SIG-M5 treated with dmso at 0.1 percent for 504 hours (cell line): ENCODE measurements around the gene PARD3.
"Not testable (repeated sequence)": the region's sequence is repeated elsewhere in the genome, so short reads cannot be mapped to it uniquely, and the experiment has no call there.

Experiments
- DNase-seq: peaks from one replicate; lab custom pipeline; 2025; ENCODE audit not compliant: unreplicated experiment; lab: John Stamatoyannopoulos, UW

PARD3 gene

DNA sequence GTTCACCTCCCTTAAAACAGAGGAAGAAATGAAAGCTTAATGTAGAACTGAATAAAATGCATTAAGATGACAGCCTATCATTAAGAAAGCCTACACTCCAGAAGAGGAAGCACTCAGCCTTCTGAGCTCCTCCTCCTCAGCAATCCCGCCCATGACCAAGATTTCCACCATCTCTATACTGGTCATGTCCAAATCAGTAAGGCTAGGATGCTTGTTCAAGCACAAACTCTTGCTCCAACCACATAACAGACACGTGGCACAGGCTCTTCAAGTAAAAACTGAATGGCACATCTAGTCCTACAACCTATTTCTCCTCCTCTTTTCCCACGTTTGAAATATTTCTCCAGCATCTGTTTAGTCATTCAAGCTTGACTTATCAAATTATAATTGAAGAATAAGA is 454.1 kb downstream of the PARD3 start:
- DNase-seq = peak; percentile 52

DNA sequence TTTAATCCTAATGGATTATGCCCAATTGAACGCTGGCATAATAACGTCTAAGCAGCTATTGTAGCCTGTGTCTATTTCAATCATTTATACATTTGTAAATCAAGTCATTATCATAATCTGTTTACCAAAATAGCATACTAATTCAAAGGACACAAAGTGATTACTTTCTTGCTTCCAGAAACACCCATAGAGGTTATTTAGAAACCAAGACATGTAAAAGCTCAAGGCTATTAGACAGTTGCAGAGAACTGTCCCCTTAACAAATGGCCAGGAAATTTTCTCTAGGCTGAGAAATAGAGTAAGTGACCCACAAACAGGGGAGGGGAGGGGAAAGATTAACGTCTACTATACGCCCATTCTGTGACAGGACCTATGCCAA is 455.7 kb downstream of the PARD3 start:
- DNase-seq = no peak

DNA sequence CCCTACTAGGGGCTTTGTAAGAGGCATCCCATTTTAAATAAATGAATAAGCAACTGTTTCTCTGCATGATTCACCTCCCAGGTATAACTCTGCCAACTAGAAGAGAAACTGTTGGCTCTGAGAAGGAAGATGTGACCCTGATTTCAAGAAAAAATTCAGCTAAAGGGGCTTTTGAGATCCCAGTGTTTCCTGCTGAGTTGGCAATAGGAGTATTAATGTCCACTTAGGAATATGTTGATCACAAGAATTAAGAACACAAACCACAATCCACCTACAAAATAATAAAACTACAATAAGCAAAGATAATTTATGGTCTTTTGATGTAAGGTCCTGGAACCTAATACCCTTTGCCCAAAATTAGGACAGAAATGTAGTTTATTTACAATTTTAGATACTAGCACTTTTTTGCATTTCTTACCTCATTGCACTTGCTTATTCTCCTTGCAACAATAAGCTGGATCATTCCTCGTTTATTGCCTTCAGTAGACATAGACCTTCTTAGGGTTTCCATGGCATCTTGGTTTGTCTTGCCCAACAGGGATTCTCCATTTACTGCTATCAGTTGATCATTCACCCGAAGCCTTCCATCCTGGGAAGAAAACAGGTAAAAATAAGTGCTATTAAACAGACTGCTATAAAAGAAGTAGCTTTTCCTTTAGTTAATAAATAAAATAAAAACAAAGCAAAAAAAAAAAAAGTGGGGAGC is 456.2 kb downstream of the PARD3 start:
- no peak for DNase-seq

DNA sequence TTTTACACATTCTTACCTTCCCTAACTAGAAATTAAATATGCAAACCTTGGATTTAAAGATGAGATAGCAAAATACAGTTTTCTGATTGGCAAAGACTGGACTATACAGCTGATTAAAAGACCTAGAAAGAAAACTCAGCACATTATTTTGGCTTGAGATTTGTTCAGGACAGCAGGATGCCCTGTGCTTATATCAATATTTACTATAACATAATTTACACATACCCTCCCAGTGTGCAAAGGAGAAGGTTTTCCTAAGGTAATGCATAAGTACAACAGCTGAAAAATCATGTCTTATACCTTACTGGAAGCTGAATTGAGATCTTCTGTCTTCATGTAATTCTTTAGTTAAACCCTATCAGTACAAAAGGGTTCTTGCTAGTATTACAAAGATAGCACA is 458.6 kb downstream of the PARD3 start:
- no peak for DNase-seq

DNA sequence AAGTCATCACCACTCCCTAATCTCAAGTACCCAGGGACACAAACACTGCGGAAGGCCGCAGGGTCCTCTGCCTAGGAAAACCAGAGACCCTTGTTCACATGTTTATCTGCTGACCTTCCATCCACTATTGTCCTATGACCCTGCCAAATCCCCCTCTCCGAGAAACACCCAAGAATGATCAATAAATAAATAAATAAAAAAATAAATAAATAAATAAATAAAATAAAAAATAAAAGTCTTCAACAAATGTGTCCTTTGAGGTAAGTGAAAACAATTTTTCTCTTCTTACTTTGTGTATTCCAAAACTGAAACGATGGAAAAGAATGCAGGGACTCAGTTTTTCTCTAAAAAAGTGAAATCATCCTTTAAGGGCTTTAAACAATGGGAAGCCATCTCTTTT is 461.6 kb downstream of the PARD3 start:
- DNase-seq = not testable (repeated sequence)

DNA sequence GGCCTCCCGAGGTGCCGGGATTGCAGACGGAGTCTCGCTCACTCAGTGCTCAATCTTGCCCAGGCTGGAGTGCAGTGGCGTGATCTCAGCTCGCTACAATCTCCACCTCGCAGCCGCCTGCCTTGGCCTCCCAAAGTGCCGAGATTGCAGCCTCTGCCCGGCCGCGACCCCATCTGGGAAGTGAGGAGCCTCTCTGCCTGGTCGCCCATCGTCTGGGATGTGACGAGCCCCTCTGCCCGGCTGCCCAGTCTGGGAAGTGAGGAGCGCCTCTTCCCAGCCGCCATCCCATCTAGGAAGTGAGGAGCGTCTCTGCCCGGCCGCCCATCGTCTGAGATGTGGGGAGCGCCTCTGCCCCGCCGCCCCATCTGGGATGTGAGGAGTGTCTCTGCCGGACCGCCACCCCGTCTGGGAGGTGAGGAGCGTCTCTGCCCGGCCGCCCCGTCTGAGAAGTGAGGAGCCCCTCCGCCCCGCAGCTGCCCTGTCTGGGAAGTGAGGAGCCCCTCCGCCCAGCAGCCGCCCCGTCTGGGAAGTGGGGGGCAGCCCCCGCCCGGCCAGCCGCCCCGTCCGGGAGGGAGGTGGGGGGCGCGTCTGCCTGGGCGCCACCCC is 462.4 kb downstream of the PARD3 start:
- DNase-seq = not testable (repeated sequence)

DNA sequence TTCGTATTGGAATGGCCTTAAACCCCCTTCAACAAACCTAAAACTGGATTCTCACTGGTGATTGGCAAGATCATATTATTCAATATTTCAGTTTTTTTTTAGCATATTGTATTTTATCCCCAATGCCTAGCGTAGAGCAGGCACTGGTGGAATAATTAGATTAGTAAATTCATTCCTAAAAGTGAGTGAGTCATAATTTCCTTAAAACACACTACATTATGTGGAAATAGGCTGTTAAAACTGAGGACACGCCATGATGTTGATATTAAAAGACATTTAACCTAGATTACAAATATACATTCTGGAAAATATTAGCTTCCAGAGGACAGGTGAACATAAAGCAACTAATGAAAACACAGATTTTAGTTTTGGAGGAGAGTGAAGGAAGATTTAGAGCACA is 463.9 kb downstream of the PARD3 start:
- DNase-seq = no peak

DNA sequence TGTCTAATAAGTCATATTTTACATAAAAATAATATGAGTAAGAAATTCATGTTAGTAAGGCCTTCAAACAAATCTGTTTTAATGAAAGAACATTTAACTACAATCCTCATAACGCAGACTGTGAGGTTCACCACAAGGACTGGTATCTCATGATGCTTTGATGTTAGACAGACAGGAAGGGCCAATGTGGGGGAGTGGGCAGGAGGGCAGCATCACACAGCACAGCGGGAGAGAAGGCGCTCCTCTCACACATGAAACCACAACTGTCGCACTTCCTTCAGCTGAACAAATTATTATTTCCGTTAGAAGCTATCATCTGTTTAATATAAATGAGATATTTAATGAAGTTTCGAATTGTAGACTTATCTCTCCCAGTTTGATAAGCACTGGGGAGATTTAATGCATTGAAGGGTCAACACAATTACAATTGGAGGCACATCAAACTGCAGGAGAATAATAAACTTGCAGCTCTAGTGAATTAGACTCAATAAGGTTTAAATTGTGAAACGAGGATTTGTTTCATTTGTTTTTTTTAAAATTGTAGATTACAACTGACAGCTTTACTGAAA is 466.1 kb downstream of the PARD3 start:
- DNase-seq = no peak

DNA sequence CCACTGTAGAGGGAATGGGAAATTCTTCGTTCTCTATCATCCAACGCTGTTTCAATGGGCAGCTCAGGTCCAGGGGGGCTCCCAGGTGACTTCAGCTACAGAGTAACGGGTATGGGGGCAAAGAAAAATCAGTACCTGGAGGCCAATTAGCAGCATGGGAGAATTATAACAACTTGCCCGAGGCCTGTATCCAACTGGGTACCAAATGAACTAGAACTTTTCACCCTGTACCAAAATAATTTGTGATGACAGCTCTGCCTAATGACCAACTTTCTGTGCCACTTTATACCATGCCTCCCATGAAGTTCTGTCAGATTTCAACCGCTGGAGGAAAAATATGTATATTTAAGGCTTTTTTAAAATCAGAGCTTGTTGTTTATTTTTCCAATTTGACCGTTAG is 467.1 kb downstream of the PARD3 start:
- DNase-seq = no peak

DNA sequence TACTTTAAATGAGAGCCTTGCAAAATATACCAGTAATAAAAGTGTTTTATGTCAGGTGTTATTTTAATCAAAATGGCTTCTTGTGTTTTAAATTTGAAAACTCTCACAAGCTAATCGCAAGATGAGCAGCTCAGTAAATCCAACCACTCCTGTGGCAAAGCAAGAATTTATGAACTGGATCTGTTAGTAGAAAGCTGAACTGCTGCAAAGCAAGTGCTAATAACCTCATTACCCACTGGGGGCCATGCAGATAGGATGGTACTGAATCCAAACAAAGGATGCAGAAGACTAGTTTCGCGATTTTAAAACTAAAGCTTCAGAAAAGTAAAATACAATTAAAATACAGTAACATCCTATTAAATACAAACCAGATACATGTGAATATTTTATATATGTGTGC is 468.0 kb downstream of the PARD3 start:
- DNase-seq = no peak

DNA sequence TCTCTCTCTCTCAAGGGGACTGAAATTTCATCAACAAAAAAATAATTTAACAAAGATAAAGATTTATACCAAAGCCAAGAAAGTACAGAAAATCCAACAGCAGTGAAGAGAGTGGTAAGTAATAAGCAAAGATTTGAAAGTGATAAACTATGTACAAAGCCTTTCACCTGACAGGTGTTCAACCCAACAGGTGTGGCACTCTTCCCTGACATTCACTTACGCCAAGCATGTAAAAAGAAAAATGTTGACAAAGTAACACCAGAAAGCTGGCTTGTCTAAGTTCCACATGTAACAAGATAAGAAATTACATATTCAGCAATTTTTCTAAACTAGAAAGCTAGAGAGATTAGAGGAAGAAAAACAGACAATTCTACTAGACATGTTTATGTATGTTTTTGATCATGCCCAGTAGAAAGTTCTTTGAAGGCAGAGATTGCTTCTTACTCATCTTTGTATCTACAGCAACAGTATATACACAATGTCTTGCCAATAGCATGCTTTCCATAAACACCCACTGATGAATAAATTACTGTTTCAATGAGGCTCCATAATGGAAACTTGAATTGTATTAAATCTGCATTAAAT is 468.5 kb downstream of the PARD3 start:
- DNase-seq = no peak

DNA sequence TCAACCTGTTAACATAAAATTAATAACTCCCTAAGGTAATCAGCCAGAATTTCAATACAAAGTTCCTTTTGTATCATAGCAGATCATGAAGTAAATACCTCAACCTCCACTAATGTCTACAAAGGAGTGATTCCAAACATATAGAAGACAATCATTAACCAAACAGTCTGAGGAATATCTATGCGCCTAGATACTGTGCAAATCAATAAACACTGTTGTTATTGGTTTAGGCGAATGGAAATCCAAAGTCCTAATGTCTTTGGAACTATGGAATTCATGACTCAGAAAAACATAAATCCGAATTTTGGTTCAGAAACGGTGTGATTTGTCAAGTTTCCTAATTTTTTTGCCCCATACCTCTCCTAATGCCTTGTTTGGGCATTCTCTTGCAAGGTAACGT is 469.7 kb downstream of the PARD3 start:
- no peak for DNase-seq

DNA sequence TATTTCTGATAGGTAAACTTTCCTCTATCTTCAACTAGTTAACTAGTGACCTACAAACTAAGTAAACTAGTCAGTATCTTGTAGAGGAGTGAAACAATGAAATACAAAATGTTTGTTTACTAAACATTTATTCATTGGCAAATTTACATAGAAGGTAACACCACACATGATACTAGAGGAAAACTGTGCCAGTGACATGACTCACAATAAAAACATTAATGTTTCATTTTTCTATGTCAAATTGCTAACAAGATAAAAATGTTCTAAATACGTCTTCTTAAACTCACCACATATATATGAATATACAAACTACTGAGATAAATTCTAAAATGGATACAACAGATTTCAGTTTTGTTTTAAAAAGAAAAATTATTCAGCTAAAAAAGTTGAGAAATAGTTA is 471.3 kb downstream of the PARD3 start:
- no peak for DNase-seq

DNA sequence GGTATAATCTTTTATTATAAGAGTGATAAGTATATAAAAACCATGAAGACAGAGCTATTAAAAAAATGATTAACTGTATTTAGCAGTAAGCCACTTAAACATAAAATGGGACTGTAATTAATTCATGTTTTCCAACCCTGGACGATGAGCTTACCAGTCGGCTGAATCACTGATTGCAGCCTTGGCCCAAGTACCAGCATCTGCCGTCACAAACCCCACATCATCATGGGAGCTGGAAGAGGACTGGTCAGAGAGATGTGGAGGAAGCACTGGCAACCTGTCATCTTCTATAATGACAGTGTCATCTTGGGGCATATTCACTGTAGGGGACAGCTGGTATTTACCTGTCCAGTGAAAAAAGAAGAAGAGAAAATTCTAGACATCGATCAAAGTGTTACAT is 473.6 kb downstream of the PARD3 start:
- DNase-seq = no peak

DNA sequence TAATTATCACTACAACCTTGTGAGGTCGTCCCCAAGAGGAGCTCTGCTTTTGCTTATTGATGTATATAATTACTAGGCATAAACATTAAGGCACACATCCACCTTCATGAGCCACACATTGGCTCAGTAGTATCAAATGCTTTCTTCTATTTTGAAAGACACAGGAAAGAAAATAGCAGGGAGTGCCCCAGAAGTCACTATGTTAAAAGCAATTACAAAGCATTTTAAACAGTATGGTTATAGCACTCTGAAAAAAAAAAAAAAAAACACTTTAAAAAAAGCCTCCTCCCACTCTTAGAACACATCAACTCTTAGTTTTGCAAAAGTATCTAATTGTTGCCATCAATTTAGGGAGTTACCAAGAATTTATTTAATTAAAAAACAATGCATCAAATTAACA is 474.2 kb downstream of the PARD3 start:
- DNase-seq = no peak

DNA sequence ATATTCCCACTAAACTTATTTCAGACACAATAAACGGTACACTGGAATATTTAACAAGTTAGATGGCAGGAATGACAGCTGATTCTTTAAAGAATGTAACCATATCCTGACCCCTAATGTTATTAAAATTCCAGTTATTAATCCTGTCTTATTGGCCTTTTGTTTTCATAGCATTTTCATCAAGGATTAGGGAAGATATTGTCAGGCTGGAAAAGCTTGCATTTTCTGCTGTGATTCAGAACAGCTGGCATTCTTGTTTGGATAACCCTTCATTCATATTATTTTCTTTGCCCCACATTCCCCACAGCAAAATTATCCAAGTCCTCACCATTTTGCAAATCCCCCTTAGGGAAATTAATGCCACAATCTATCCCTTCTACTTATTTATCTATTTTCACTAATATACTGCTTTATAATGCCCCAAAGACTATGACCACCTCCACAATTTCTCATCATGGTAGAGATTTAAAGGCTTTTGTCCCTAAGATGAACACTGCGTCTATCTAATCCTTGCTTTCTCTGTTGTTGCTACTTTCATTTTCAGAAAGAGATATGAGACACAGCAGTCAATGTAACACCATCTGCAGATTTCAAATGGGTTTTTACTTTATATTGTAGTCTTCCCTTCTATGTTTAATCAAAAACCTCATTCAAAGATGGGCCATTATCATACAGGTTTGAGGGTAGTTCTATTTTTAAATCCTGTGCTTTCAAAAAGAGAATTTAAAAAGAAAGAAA is 475.1 kb downstream of the PARD3 start:
- no peak for DNase-seq

DNA sequence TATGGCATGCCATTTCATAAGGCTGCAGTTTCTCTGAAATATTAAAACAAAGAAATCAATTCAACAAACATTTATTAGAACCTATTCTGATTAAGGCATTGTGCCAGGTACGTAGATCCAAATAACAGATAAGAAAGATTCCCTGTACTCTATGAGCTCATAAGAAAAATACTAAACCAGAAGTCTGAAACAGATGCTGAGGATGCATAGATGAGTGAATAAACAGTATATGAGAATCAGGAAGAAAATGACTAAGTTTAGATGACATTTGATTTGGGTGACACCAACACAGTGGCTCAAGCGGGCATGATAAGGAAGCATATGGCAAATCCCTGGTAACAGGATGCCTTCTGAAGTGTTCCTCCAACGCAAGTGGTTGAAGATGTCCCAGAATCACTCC is 477.2 kb downstream of the PARD3 start:
- no peak for DNase-seq

DNA sequence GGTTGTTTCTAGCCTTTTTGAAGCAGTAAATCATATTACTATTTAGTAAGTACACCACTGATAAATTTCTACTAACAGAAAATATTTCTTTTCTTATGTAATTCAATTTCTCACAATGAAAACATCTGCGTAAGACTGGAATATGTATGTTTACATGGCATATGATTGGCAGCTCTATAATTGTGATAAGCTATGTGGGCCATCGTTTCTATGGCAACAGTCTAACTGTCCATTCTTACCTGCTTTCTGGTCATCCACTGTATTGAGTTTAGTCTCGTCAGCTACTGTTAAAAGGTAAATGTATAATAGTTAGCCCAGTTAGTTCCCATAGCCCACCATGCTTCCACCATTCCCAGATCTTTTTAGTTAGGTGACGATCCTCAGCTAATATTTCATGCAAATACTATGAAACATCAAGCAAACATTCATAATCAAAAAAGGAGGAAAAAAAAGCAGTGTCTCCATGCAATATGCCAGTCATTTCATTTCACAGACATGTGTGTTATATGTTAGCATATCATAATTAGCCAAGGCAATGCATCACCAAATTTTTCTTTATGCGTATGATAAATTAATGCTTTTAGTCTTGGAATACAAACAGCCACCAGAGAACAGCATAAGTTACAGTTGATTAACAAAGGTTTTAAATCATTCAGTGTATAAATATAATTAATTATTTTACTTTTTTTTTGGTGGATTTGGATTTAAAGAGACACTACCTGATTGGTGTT is 479.0 kb downstream of the PARD3 start:
- no peak for DNase-seq

DNA sequence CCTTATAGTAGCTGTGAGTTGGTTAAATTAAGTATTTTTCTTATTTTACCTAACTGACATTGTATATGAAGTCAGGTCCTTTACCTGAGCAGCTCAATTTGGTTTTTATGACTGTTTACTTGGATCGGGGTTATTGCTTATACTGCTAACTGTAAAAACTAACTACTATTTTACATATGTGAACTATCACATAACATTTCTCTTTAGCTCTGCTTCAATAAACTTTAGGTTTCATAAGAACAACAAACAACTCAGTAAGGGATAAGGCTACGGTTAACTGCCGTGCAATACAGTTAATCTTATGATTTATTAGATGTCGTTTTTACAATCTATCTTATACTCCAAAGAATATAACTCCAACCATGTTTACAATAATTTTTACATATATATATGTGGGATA is 480.2 kb downstream of the PARD3 start:
- no peak for DNase-seq

DNA sequence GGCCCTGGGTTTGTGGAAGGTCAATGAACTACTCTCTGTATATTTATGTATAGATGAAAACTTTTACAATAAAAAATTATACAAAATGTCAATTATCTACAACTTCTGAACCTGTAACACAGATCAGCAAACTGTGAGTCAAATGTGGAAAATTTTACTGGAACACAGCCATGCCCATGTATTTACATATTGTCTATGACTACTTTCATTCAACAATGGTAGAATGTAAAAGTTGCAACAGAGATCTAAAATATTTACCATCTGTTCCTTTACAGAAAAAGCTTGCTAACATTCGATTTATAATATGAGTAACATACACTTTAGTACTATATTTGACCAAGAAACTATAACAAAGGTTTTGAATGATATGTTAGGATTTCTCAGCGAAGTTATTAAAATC is 481.6 kb downstream of the PARD3 start:
- DNase-seq = no peak

DNA sequence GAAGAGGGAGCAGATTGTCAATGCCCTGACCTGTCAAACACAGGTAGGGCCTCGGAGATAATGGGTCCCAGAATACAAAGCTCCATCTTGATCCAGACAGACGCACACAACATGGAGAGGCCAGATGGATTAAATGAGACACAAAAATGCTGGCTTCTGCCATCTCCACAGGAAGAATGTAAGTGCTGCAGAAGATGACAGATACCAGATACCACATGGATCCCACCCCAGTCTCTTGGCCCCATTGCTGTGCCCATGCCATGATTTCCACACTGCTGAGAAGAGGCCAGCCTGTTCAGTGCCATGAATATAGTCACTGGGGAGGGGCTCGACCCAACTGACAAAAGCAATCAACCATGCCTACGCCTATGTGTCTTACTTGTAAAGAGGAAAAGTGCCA is 487.9 kb downstream of the PARD3 start:
- no peak for DNase-seq
